Glutamatergic neuron (in vitro differentiated cells): ENCODE measurements around the gene MTG1. TPM values are rescaled to one million over a fixed set of nuclear protein-coding genes. Genes with fewer than 3 reads are reported as not detected.
A peak's percentile ranks its signal among the peaks of the same experiment; 100 is the strongest.

Experiments used
- DNase-seq: peaks from one replicate; pipeline ENCODE4 v3.0.0; 2022
- H3K27ac Mint-ChIP-seq: one replicate; pipeline ENCODE4 v1.8.0; 2020; ENCODE audit warnings: mild to moderate bottlenecking, mixed read lengths, inconsistent platforms; ENCODE audit not compliant: unreplicated experiment
- H3K27me3 Mint-ChIP-seq: one replicate; pipeline ENCODE4 v1.8.0; 2020; ENCODE audit warnings: mild to moderate bottlenecking, moderate library complexity, mixed read lengths, inconsistent platforms; ENCODE audit not compliant: unreplicated experiment
- H3K36me3 Mint-ChIP-seq: one replicate; pipeline ENCODE4 v1.8.0; 2020; ENCODE audit warnings: mild to moderate bottlenecking, mixed read lengths, inconsistent platforms; ENCODE audit not compliant: unreplicated experiment
- H3K4me1 Mint-ChIP-seq: one replicate; pipeline ENCODE4 v1.8.0; 2020; ENCODE audit warnings: mild to moderate bottlenecking, low read depth, mixed read lengths, inconsistent platforms; ENCODE audit not compliant: unreplicated experiment
- H3K4me3 Mint-ChIP-seq: one replicate; pipeline ENCODE4 v1.8.0; 2020; ENCODE audit warnings: mild to moderate bottlenecking, mixed read lengths, inconsistent platforms; ENCODE audit not compliant: unreplicated experiment
- H3K9me3 Mint-ChIP-seq: one replicate; pipeline ENCODE4 v1.8.0; 2020; ENCODE audit warnings: mild to moderate bottlenecking, moderate library complexity, mixed read lengths, inconsistent platforms; ENCODE audit not compliant: unreplicated experiment
- total RNA-seq: library from RNA; stranded (reverse); fragmentation: NEBNext Ultra II Directional; extraction: Animal tissue kit (Norgen Biotek cat#: 25700); gene quantifications from one replicate; pipeline ENCODE4 v1.2.1, GENCODE V29; 2021; ENCODE audit not compliant: unreplicated experiment
- TF ChIP-seq, protein P1 (sequence below): fragments of 200-600 bp; sonication (generic); IDR thresholded peaks from one replicate; pipeline ENCODE4 v1.5.0; 2021; ENCODE audit not compliant: partially characterized antibody, unreplicated experiment

Gene MTG1
- total RNA-seq, 1 donor from 2014 or later = 76.4 TPM

- TF ChIP-seq, protein P1, sequence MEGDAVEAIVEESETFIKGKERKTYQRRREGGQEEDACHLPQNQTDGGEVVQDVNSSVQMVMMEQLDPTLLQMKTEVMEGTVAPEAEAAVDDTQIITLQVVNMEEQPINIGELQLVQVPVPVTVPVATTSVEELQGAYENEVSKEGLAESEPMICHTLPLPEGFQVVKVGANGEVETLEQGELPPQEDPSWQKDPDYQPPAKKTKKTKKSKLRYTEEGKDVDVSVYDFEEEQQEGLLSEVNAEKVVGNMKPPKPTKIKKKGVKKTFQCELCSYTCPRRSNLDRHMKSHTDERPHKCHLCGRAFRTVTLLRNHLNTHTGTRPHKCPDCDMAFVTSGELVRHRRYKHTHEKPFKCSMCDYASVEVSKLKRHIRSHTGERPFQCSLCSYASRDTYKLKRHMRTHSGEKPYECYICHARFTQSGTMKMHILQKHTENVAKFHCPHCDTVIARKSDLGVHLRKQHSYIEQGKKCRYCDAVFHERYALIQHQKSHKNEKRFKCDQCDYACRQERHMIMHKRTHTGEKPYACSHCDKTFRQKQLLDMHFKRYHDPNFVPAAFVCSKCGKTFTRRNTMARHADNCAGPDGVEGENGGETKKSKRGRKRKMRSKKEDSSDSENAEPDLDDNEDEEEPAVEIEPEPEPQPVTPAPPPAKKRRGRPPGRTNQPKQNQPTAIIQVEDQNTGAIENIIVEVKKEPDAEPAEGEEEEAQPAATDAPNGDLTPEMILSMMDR = no peak
- Mint-ChIP-seq H3K27ac (no peak overlapping the region), H3K4me1 (no peaks in the 10 kb centered on the region), H3K9me3 (peaks cover 20% of the 10 kb centered on the region), H3K27me3 (peaks cover 13% of the 10 kb centered on the region), H3K36me3 (peaks cover 17% of the 10 kb centered on the region), H3K4me3 (no peak overlapping the region)
- DNase-seq = no peak
Observed at GRCh38 chr10:133418289-133418993, 24.5 kb downstream of the MTG1 start.

DNA sequence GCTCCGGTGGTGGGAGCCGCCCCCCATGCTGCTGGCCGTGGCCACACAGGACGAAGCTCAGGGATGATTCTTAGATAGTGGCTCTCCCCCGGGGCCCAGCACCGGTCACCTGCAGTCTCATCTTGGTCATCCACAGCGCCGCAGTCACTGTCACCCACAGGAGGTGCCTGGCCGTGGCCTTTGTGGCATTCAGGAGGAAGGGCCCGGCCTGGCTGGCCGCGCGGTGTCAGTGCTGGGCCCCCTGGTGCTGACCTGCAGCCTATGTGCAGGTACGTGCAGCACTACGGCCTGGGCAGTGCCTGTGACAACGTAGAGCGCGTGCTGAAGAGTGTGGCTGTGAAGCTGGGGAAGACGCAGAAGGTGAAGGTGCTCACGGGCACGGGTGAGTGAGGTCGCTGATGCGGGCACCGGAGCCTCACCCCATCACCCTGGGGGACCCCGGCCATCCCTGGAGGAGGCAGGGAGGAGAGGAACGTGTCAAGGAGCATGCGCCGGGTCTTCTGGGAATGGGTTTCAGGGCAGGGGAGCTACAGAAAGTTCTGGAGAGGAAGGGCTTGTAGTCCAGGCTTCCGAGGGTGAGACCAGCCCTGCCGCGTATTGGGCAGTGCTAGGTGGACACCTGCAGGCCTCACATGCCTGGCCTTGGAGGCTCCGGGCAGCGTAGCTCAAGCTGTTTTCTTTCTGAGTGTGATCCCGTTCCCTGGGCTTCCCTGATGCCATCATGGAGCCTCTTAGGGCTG lies 25.4 kb downstream of the MTG1 start:
- no peak overlapping the region for H3K4me3 Mint-ChIP-seq
- no peak for DNase-seq
- H3K4me1 Mint-ChIP-seq = no peaks in the 10 kb centered on the region
- H3K27ac Mint-ChIP-seq = peak overlapping the region; percentile 28
- TF ChIP-seq, protein P1 = no peak
- peaks cover 13% of the 10 kb centered on the region for H3K36me3 Mint-ChIP-seq
- H3K9me3 Mint-ChIP-seq = peaks cover 17% of the 10 kb centered on the region
- peaks cover 12% of the 10 kb centered on the region for H3K27me3 Mint-ChIP-seq

- TF ChIP-seq, protein P1 = no peak
- Mint-ChIP-seq H3K36me3 (peaks cover 13% of the 10 kb centered on the region), H3K4me1 (no peaks in the 10 kb centered on the region), H3K27me3 (peaks cover 12% of the 10 kb centered on the region), H3K27ac (no peak overlapping the region), H3K9me3 (peaks cover 17% of the 10 kb centered on the region), H3K4me3 (no peak overlapping the region)
- DNase-seq = no peak
Observed at GRCh38 chr10:133420028-133420427, 26.1 kb downstream of the MTG1 start.

GRCh38 chr10:133420579-133420978 lies 26.6 kb downstream of the MTG1 start:
- peaks cover 7% of the 10 kb centered on the region for H3K36me3 Mint-ChIP-seq
- H3K9me3 Mint-ChIP-seq = peaks cover 12% of the 10 kb centered on the region
- no peaks in the 10 kb centered on the region for H3K4me1 Mint-ChIP-seq
- TF ChIP-seq, protein P1 = no peak
- no peak overlapping the region for H3K4me3 Mint-ChIP-seq
- DNase-seq = no peak
- no peak overlapping the region for H3K27ac Mint-ChIP-seq
- H3K27me3 Mint-ChIP-seq = peaks cover 9% of the 10 kb centered on the region
